ENCODE data around the gene WIZ.
"Not testable (repeated sequence)": the region's sequence is repeated elsewhere in the genome, so short reads cannot be mapped to it uniquely, and the experiment has no call there.

The WIZ gene

DNA sequence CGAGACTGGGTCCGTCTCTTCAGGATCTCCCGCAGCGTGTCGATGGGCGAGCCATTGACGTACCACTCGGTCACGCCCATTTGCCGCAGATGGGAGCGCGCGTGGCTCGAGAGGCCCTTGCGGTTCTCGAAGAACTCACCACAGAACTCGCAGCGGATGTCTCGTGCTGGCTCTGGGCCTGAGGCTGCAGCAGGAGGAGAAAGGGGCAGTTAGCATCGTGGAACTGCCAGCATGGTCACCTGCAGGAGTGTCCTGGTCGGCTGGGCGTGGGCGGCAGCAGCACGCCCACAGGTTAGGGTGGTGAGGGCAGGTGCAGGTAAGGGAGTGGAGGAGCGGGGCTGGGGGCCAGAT is 22.4 kb downstream of the WIZ start:
- DNase-seq, result no peak

GRCh38 chr19:15426485-15427349 is 23.0 kb downstream of the WIZ start:
- DNase-seq, result no peak

- no peak for DNase-seq
Observed at GRCh38 chr19:15425321-15425950, 24.3 kb downstream of the WIZ start.

DNA sequence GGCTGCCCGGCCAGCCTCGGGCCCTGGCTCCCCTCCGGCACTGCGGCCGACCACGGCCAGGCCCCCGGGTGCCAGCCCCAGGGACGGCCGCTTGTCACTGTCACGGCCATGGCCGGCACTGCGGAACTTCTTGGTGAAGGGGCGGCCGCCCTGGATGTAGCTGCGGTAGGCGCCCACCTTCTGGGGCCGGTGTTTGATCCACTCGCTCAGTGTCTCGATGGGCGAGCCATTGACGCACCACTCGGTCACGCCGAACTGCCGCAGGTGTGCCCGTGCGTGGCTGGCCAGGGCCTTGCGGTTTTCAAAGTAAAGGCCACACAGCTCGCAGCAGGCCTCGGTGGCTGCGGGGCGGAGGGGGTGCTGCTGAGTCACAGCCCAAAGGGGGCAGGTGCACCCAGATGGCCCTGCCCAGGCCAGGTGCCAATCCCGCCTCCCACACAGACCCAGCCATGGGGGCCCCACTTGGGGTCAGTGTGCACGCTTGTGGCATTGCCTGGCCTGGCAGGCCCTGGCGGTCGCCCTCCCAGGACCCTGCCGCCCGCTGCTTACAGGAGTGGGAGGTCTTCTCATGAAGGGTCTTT is 25.0 kb downstream of the WIZ start:
- no peak for DNase-seq

DNA sequence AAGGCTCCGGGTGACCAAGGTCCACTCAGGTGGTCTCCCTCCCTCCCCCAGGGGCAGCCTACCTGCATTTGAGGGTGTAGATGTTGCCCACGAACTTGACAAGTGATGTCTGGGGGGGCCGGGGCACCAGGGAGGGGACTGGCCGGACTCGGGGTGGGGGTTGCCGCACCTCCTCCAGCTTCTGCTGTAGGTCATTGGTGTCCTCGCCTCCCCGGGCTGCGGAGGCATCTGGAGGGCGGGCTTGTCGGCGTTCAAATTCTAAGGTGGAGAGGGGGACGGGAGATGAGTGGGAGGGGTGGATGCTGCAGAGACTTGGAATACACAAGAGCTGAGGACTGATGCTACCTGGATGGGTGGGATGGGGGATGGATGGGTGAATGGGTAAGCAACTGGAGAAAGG is 25.6 kb downstream of the WIZ start:
- DNase-seq, result no peak

- DNase-seq, result no peak
Observed at GRCh38 chr19:15423130-15423529, 26.6 kb downstream of the WIZ start.

DNA sequence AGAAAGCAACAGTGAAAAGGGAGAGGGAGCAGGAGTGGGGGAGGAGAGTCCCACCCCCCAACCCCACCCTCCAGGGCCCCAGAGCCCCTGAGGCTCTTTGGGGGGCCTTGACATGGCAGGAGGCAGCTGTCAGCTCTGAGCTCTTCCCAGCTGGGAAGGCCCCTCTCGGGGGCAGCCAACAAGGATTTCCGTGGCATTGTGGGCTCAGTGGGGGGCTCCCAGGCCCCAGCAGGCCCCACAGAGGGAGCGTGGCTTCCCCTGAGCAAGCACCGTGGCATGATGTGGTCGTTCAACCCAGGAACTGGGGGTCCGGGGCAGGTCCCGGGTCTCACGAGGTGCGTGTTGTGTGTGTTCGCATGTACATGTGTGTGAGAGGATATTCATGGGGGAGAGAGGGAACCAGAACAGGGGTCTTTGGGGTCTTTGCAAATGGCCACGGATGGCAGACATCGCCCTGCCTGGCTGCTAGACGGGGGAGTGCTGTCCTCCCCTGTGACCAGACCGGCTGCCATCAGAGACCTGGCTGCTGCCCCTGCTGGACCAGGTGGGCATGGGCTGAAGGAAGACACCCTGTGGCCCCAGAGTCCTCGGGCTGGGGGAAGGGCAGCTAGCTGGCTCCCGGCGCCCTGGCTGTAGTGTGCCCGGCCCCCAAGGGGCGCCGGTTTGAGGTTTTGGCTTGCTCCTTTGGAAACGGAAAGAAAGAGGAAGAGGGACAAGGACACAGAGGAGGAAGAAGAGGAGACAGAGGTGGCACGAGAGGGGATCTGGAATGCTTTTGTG is 27.3 kb downstream of the WIZ start:
- DNase-seq, result no peak

GRCh38 chr19:15421721-15422260 is 28.0 kb downstream of the WIZ start:
- peak; percentile 34 for DNase-seq

- DNase-seq, result no peak
Observed at GRCh38 chr19:15421136-15421695, 28.5 kb downstream of the WIZ start.

GRCh38 chr19:15419413-15420025 is 30.2 kb downstream of the WIZ start:
- no peak for DNase-seq

DNA sequence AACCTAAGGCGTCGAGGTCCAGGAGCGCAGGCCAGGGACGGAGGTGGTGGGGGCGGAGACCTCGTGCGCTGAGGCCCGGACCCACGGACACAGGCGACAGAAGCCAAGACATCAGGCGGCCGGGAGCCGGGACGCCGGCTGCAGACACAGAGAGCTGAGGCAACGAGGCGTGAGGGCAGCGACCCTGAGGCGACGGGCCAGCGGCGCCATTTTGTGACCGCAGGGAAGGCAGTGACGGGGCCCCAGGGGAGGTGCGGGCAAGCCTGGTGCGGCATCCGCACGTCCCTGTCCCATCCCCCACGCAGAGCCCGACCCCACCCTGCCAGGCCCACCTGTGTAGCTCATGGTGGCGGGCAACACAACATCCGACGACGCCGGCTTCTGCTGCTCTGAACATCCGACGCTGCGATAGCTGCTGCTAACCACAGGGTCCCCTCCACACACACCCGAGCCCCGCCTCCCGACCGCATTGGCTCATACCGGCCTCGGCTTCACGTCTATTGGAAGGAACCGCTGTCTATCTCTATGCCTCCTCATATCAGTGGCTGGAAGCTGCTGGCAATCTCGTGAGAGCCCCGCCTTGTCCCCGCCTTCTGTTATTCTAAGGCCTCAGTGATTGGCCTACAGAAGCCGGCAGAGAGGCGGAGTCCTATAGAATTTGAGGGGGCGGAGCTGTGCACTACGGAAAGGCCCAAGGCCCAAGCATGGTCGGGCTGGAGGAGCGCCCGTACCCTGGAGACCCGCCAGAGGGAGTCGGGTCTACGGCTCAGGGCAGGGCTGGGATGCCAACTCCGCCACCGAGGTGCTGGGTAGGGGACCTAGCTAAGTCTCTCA is 31.0 kb downstream of the WIZ start, which contains the start of gene AKAP8L:
Gene AKAP8L (minus strand): TSS at position 410 of the 834 bp plus-strand sequence. CDS start 65 bp downstream, at position 345.
- DNase-seq, result peak; percentile 99

DNA sequence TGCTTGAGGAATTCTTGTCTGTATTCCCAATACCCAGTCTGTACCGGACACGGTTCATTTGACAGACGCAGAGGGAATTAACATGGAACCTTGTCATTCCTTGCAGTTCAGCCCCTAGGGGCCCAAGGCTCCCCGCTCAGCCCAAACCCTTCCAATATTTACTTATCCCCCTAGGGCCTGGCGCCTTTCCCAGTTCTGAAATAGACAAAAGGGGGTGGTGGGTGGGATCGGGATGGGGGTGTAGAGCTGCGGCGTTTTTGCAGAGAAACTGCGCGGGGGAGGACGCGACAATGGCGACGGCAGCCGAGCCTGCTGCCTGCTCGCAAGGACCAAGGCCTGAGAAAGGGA is 31.6 kb downstream of the WIZ start:
- DNase-seq, result peak; percentile 51

DNA sequence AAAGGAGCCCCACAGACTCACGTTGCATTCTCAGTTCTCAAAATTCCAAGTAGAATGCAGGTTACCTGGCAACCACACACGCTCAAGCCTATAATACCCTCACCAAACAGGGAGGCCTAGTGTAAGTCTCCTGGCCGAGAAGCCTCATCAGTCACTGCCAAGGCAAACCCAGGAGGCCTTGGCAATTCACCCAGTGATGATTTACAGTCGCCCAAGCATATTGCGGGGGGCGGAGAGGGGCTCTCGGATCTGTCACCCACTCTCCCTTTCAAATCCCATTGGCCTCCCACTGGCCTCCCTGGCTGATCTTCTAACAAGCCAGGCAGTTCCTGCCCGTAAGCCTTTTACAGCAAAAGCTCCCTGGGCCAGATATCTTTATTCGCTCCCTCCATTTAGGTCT is 32.1 kb downstream of the WIZ start:
- no peak for DNase-seq

DNA sequence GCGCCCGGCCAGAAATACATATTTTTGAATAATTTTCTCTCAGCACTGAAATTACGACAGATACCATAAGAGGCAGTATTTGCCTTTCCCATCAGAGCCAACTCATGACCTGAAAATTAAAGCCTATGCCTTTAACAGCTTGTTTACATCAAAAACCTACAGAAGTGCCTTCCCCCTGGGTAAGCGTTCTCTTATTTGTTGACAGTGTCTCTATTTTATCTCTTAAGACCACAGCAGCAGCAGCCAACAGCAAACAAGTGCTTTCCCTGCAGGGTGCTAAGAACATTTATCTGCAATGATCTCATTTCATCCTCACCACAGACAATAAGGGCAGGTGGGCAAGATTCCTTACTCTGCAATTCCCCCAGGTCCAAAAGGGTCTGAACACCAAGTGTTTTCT is 36.9 kb downstream of the WIZ start:
- DNase-seq, result no peak

- not testable (repeated sequence) for DNase-seq
Observed at GRCh38 chr19:15411351-15411750, 38.4 kb downstream of the WIZ start.

GRCh38 chr19:15404780-15405211 is 45.0 kb downstream of the WIZ start:
- no peak for DNase-seq

- DNase-seq, result no peak
Observed at GRCh38 chr19:15404097-15404779, 45.5 kb downstream of the WIZ start.

GRCh38 chr19:15403151-15403531 is 46.6 kb downstream of the WIZ start:
- no peak for DNase-seq

GRCh38 chr19:15402411-15403150 is 47.2 kb downstream of the WIZ start:
- no peak for DNase-seq

DNA sequence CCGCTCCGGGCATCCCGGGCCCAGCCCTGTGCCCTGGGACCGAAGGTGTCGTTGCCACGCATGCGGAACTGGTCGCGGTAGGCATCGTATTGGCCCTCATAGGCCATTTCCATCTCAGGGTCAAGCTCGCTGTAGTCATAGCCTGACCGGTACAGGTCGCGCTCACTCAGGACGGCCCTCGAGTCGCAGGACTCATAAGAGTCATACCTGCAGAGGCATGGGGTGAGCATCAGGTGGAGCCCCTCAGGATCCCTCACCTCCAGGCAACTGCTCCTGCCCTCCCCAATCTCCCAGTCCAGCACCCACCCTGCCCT is 48.4 kb downstream of the WIZ start:
- DNase-seq, result no peak

Data from NCI-H1105 treated with DMSO at 0.1 percent for 48 hours (cell line).